Kidney (tissue), 14 donors: ENCODE results near the gene CHDH. TPM values are rescaled to one million over a fixed set of nuclear protein-coding genes. Genes with fewer than 3 reads are reported as not detected.

ENCODE experiments used
- DNase-seq, 5 donors: peaks; one replicate each; pipeline ENCODE4 v3.0.0-alpha.2; 2013 to 2020
- FAIRE-seq: peaks from 2 replicates; lab custom pipeline; 2012; peaks lifted over from hg19 to GRCh38; lab: Jason Lieb, UNC
- H3K27ac ChIP-seq, 2 donors: one replicate each; pipeline ENCODE4 v1.7.0; 2013; ENCODE audit warnings: low read depth in 2 of 2, low read length in 2 of 2, inconsistent platforms in 1 of 2
- H3K27me3 ChIP-seq: one replicate; pipeline ENCODE4 v1.7.1; 2013; ENCODE audit warnings: low read length, inconsistent platforms; ENCODE audit not compliant: control insufficient read depth, insufficient read depth
- H3K36me3 ChIP-seq, 3 donors: one replicate each; pipeline versions ENCODE4 v1.7.0 to v1.7.1; 2013; ENCODE audit warnings: low read length in 3 of 3, control low read depth in 1 of 3, inconsistent platforms in 1 of 3; ENCODE audit not compliant: insufficient read depth in 3 of 3, control insufficient read depth in 2 of 3
- H3K4me1 ChIP-seq, 3 donors: one replicate each; pipeline versions ENCODE4 v1.7.0 to v1.7.1; 2013; ENCODE audit warnings: low read length in 3 of 3, inconsistent platforms in 1 of 3, low read depth in 1 of 3; ENCODE audit not compliant: control insufficient read depth in 2 of 3, insufficient read depth in 2 of 3
- H3K4me3 ChIP-seq, 3 donors: one replicate each; pipeline versions ENCODE4 v1.7.0 to v1.8.1; 2013; ENCODE audit warnings: low read length in 3 of 3, control low read depth in 1 of 3, inconsistent platforms in 1 of 3
- H3K9ac ChIP-seq, 3 donors: one replicate each; pipeline versions ENCODE4 v1.7.0 to v1.7.1; 2013; ENCODE audit warnings: low read length in 3 of 3, control low read depth in 1 of 3, inconsistent platforms in 1 of 3
- H3K9me3 ChIP-seq, 3 donors: one replicate each; pipeline versions ENCODE4 v1.7.0 to v1.7.1; 2013; ENCODE audit warnings: low read length in 3 of 3, control low read depth in 1 of 3, inconsistent platforms in 1 of 3; ENCODE audit not compliant: control insufficient read depth in 2 of 3, insufficient read depth in 1 of 3
- intact Hi-C: fragments of 100-400 bp; cut with DNase I; formaldehyde crosslinking; loops from one replicate; pipeline ENCODE4 v1.11.1; 2022
- polyA plus RNA-seq: library from polyadenylated mRNA; stranded (reverse); fragments of 350-450 nt; fragmentation: Illumina TruSeq; extraction: RNeasy Lipid Tissue Mini Kit (QIAGEN cat#74804); gene quantifications from one replicate; pipeline ENCODE4 v1.2.3, GENCODE V29; 2014; ENCODE audit warnings: low read depth, low replicate concordance; ENCODE audit not compliant: insufficient read depth
- total RNA-seq: library from RNA; stranded (reverse); fragmentation: NEBNext Ultra II Directional; extraction: Animal tissue kit (Norgen Biotek cat#: 25700); gene quantifications from one replicate; pipeline ENCODE4 v1.2.1, GENCODE V29; 2021
- TF ChIP-seq, protein P1 (sequence below): IDR thresholded peaks from 3 replicates; pipeline ENCODE4 v1.5.1; 2012; ENCODE audit warnings: mild to moderate bottlenecking, moderate library complexity, borderline replicate concordance; ENCODE audit not compliant: insufficient read depth; ENCODE audit errors: extremely low read depth
- donor health status: control.
- donor health status: control.
- donor health status: control.
- donor health status: control.
- donor health status: control.
- donor health status: DM: yes; HTN: yes; CAD: no.
- donor health status: Normal renal cell carcinoma (clear cell type).

Gene CHDH
- total and polyA plus RNA-seq, 2 donors from 2014 or later, result 26.5 to 33.4 TPM

GRCh38 chr3:53842436-53843194 is 3.6 kb downstream of the CHDH start:
- TF ChIP-seq, protein P1, sequence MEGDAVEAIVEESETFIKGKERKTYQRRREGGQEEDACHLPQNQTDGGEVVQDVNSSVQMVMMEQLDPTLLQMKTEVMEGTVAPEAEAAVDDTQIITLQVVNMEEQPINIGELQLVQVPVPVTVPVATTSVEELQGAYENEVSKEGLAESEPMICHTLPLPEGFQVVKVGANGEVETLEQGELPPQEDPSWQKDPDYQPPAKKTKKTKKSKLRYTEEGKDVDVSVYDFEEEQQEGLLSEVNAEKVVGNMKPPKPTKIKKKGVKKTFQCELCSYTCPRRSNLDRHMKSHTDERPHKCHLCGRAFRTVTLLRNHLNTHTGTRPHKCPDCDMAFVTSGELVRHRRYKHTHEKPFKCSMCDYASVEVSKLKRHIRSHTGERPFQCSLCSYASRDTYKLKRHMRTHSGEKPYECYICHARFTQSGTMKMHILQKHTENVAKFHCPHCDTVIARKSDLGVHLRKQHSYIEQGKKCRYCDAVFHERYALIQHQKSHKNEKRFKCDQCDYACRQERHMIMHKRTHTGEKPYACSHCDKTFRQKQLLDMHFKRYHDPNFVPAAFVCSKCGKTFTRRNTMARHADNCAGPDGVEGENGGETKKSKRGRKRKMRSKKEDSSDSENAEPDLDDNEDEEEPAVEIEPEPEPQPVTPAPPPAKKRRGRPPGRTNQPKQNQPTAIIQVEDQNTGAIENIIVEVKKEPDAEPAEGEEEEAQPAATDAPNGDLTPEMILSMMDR, result peak; percentile 40
- Histone ChIP-seq H3K36me3 (peaks cover 0 to 4% (median 0%) of the 10 kb centered on the region in 3 donors), H3K9me3 (no peaks in the 10 kb centered on the region), H3K9ac (peak overlapping the region in 2 of 3 donors; percentile 45 to 59), H3K4me3 (peak overlapping the region in 1 of 3 donors; percentile 55), H3K27ac (peak overlapping the region; percentile 94 to 95), H3K4me1 (peaks cover 0 to 25% (median 14%) of the 10 kb centered on the region in 3 donors), H3K27me3 (peaks cover 7% of the 10 kb centered on the region)
- intact Hi-C loops, result no loop called here
- peak; percentile 61 to 91 (median 73) for DNase-seq
- FAIRE-seq, result peak; percentile 62

DNA sequence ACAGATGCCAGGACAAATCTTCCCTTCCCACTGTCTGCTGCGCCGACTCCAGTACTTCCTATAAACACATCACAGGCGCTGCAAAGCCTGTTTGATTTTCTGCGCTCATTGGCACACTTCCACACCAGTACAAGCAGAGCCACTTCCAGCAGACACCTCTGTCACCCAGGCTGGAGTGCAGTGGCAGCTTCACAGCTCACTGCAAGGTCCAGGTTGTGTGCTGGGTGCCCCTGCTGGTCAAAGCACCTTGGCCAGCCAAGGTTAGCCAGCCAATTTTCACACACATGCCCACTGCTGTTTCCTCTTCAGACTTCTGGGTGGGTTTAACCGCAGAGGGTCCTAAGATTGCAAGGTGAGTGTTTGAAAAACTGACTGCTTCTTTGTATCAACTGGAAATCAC is 4.9 kb downstream of the CHDH start:
- peaks cover 0 to 25% (median 9%) of the 10 kb centered on the region in 3 donors for H3K4me1 ChIP-seq
- TF ChIP-seq, protein P1, result no peak
- DNase-seq (peak in 1 of 5 donors; percentile 22), FAIRE-seq (no peak)
- no peak overlapping the region for H3K4me3 ChIP-seq
- H3K27ac ChIP-seq, result peak overlapping the region; percentile 1 to 49
- H3K9ac ChIP-seq, result peak overlapping the region in 1 of 3 donors; percentile 38
- no peaks in the 10 kb centered on the region for H3K27me3 ChIP-seq
- H3K36me3 ChIP-seq, result peaks cover 0 to 4% (median 0%) of the 10 kb centered on the region in 3 donors
- no peaks in the 10 kb centered on the region for H3K9me3 ChIP-seq
- intact Hi-C loops, result no loop called here

- DNase-seq, result peak in 1 of 5 donors; percentile 24
- Histone ChIP-seq H3K9ac (no peak overlapping the region), H3K36me3 (peaks cover 0 to 4% (median 0%) of the 10 kb centered on the region in 3 donors), H3K27ac (no peak overlapping the region), H3K4me3 (no peak overlapping the region), H3K27me3 (no peaks in the 10 kb centered on the region), H3K4me1 (peaks cover 0 to 15% (median 1%) of the 10 kb centered on the region in 3 donors), H3K9me3 (no peaks in the 10 kb centered on the region)
- FAIRE-seq, result no peak
- intact Hi-C loops, result no loop called here
- TF ChIP-seq, protein P1, result no peak
These were observed 8.9 kb downstream of the CHDH start for GRCh38 chr3:53837331-53837730.
